Endodermal cell (in vitro differentiated cells): Measurements from ENCODE around the gene RTCA. TPM values are rescaled to one million over a fixed set of nuclear protein-coding genes. Genes with fewer than 3 reads are reported as not detected.

Experiments used
- DNase-seq: peaks from one replicate; pipeline ENCODE4 v3.0.0-alpha.2; 2017
- H3K27ac ChIP-seq: 2 replicates; pipeline ENCODE4 v1.5.1; 2013; ENCODE audit warnings: mild to moderate bottlenecking, low read depth, low read length, moderate library complexity
- H3K27me3 ChIP-seq: 2 replicates; pipeline ENCODE4 v1.6.1; 2013; ENCODE audit warnings: mild to moderate bottlenecking, low read length, moderate library complexity; ENCODE audit not compliant: insufficient read depth, control insufficient read depth, poor library complexity, severe bottlenecking
- H3K36me3 ChIP-seq: 2 replicates; pipeline ENCODE4 v1.7.0; 2013; ENCODE audit warnings: mild to moderate bottlenecking, low read length, moderate library complexity; ENCODE audit not compliant: control insufficient read depth, insufficient read depth
- H3K4me1 ChIP-seq: one replicate; pipeline ENCODE4 v1.7.0; 2013; ENCODE audit warnings: low read length; ENCODE audit not compliant: control insufficient read depth, insufficient read depth
- H3K4me3 ChIP-seq: 2 replicates; pipeline ENCODE4 v1.5.1; 2013; ENCODE audit warnings: mild to moderate bottlenecking, low read length, moderate library complexity
- H3K9ac ChIP-seq: 2 replicates; pipeline ENCODE4 v1.6.1; 2013; ENCODE audit warnings: mild to moderate bottlenecking, low read length, moderate library complexity; ENCODE audit not compliant: poor library complexity, severe bottlenecking; ENCODE audit errors: extremely low read depth
- H3K9me3 ChIP-seq: 2 replicates; pipeline ENCODE4 v1.6.1; 2013; ENCODE audit warnings: mild to moderate bottlenecking, low read length, moderate library complexity; ENCODE audit not compliant: control insufficient read depth
- H3K27ac Mint-ChIP-seq: 2 replicates; pipeline ENCODE4 v1.8.0; 2020; ENCODE audit warnings: mixed read lengths
- H3K27me3 Mint-ChIP-seq: 2 replicates; pipeline ENCODE4 v1.8.0; 2021; ENCODE audit warnings: mild to moderate bottlenecking, mixed read lengths; ENCODE audit not compliant: insufficient read depth
- H3K36me3 Mint-ChIP-seq: 2 replicates; pipeline ENCODE4 v1.8.0; 2020; ENCODE audit warnings: low read depth, mixed read lengths
- H3K4me1 Mint-ChIP-seq: 2 replicates; pipeline ENCODE4 v1.8.0; 2020; ENCODE audit warnings: mixed read lengths
- H3K4me3 Mint-ChIP-seq: 2 replicates; pipeline ENCODE4 v1.8.0; 2020; ENCODE audit warnings: mild to moderate bottlenecking, moderate library complexity, mixed read lengths
- H3K9me3 Mint-ChIP-seq: 2 replicates; pipeline ENCODE4 v1.8.0; 2020; ENCODE audit warnings: mild to moderate bottlenecking, mixed read lengths
- WGBS, 2 experiments: methylation state at CpG; one replicate each; pipeline versions ENCODE4 v1.1.5 to v1.1.7; 2013; ENCODE audit warnings: missing lambda C conversion rate in 2 of 2, mixed read lengths in 1 of 2; ENCODE audit not compliant: insufficient coverage in 1 of 2, insufficient read length in 1 of 2; 5-methylcytosine and 5-hydroxymethylcytosine counted together
- total RNA-seq, 2 donors: library from RNA; stranded (reverse); fragmentation: NEBNext Ultra II Directional in 1 of 2; extraction: Animal tissue kit (Norgen Biotek cat#: 25700) in 1 of 2; gene quantifications; 2 replicates in 1 of 2; 3 replicates in 1 of 2; pipeline ENCODE4 v1.2.1, GENCODE V29; 2021
- TF ChIP-seq, protein P1 (sequence below): fragments of 200-600 bp; sonication (generic); conservative IDR thresholded peaks from 2 replicates; pipeline ENCODE4 v1.5.0; 2021; ENCODE audit warnings: antibody characterized with exemption, mild to moderate bottlenecking

Gene RTCA
- total RNA-seq, 2 donors from 2014 or later: 46.0 to 49.8 TPM

- H3K4me3 ChIP-seq: peak within 1 kb of the TSS; percentile 99
- TF ChIP-seq, protein P1, sequence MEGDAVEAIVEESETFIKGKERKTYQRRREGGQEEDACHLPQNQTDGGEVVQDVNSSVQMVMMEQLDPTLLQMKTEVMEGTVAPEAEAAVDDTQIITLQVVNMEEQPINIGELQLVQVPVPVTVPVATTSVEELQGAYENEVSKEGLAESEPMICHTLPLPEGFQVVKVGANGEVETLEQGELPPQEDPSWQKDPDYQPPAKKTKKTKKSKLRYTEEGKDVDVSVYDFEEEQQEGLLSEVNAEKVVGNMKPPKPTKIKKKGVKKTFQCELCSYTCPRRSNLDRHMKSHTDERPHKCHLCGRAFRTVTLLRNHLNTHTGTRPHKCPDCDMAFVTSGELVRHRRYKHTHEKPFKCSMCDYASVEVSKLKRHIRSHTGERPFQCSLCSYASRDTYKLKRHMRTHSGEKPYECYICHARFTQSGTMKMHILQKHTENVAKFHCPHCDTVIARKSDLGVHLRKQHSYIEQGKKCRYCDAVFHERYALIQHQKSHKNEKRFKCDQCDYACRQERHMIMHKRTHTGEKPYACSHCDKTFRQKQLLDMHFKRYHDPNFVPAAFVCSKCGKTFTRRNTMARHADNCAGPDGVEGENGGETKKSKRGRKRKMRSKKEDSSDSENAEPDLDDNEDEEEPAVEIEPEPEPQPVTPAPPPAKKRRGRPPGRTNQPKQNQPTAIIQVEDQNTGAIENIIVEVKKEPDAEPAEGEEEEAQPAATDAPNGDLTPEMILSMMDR: no peak
- WGBS, 2 experiments: 4 to 15% methylated on average over 8 to 31 of the region's 31 CpGs
- peaks cover 6% of the 10 kb centered on the region for H3K4me1 ChIP-seq
- peaks cover 16% of the 10 kb centered on the region for H3K4me1 Mint-ChIP-seq
- peak within 1 kb of the TSS; percentile 75 for H3K27ac ChIP-seq
- H3K27me3 ChIP-seq: no peaks in the 10 kb centered on the region
- no peaks in the 10 kb centered on the region for H3K36me3 ChIP-seq
- no peaks in the 10 kb centered on the region for H3K27me3 Mint-ChIP-seq
- no peaks in the 10 kb centered on the region for H3K9me3 ChIP-seq
- no peaks in the 10 kb centered on the region for H3K9me3 Mint-ChIP-seq
- no peak within 1 kb of the TSS for H3K27ac Mint-ChIP-seq
- H3K4me3 Mint-ChIP-seq: no peak within 1 kb of the TSS
- peaks cover 6% of the 10 kb centered on the region for H3K36me3 Mint-ChIP-seq
- peak; percentile 99 for DNase-seq
- H3K9ac ChIP-seq: peak within 1 kb of the TSS; percentile 93
Observed at GRCh38 chr1:100249537-100250257, 16.3 kb upstream of the RTCA start, which contains the start of gene DBT. Gene DBT (minus strand): TSS chr1:100249834. CDS start chr1:100249820, 14 bp downstream.

DNA sequence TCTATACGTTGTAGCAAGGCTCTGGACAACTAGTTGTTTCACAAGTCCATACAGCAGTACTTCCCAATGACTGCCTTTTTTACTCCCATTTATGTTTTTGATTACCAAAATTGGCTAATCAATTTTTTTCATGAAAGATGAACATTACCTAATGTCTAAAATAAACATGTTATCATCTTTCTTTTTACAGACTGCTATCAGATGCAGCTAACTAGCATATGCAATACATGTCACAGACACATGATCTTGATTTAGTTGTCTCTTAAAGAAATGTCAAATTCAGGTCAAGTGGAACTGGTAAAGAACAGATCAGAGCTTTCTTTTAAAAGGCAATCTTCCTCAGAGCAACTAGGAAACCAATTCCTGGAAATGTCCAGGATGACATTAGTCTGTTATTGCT lies 15.8 kb upstream of the RTCA start:
- Histone ChIP-seq H3K36me3 (no peaks in the 10 kb centered on the region), H3K4me3 (peak overlapping the region; percentile 99), H3K4me1 (peaks cover 6% of the 10 kb centered on the region), H3K27me3 (no peaks in the 10 kb centered on the region), H3K9ac (no peak overlapping the region), H3K9me3 (no peaks in the 10 kb centered on the region), H3K27ac (no peak overlapping the region)
- no peak for DNase-seq
- H3K27me3 Mint-ChIP-seq: peaks cover 2% of the 10 kb centered on the region
- H3K4me1 Mint-ChIP-seq: peaks cover 16% of the 10 kb centered on the region
- no peaks in the 10 kb centered on the region for H3K9me3 Mint-ChIP-seq
- TF ChIP-seq, protein P1: no peak
- no peak overlapping the region for H3K4me3 Mint-ChIP-seq
- WGBS, 2 experiments: 0 to 3% methylated on average over 1 of the region's 1 CpG
- peaks cover 6% of the 10 kb centered on the region for H3K36me3 Mint-ChIP-seq
- no peak overlapping the region for H3K27ac Mint-ChIP-seq

GRCh38 chr1:100250807-100251206 lies 15.2 kb upstream of the RTCA start:
- Histone ChIP-seq H3K4me1 (peaks cover 6% of the 10 kb centered on the region), H3K9ac (no peak overlapping the region), H3K27ac (no peak overlapping the region), H3K27me3 (no peaks in the 10 kb centered on the region), H3K9me3 (no peaks in the 10 kb centered on the region), H3K36me3 (no peaks in the 10 kb centered on the region), H3K4me3 (no peak overlapping the region)
- no peak overlapping the region for H3K4me3 Mint-ChIP-seq
- no peaks in the 10 kb centered on the region for H3K9me3 Mint-ChIP-seq
- peaks cover 3% of the 10 kb centered on the region for H3K27me3 Mint-ChIP-seq
- TF ChIP-seq, protein P1: no peak
- H3K4me1 Mint-ChIP-seq: peaks cover 16% of the 10 kb centered on the region
- 71 to 93% methylated on average over 1 to 3 of the region's 3 CpGs for WGBS, 2 experiments
- no peak overlapping the region for H3K27ac Mint-ChIP-seq
- H3K36me3 Mint-ChIP-seq: peaks cover 4% of the 10 kb centered on the region
- DNase-seq: no peak
